GM19328 (cell line): ENCODE results near the gene GCNA.

ENCODE experiments used
- ATAC-seq: cut with Tn5 transposase; IDR thresholded peaks from one replicate; pipeline ENCODE4 v1.9.1; 2021; ENCODE audit warnings: mild to moderate bottlenecking, moderate library complexity; ENCODE audit not compliant: unreplicated experiment

Gene GCNA

GRCh38 chrX:71578253-71579135, at the start of gene GCNA:
Gene GCNA (plus strand): TSS chrX:71578437. CDS start chrX:71580822, 2,385 bp downstream.
- no peak for ATAC-seq

GRCh38 chrX:71532078-71532752, 46.0 kb upstream of the GCNA start:
- no peak for ATAC-seq

- peak; percentile 84 for ATAC-seq
Observed at GRCh38 chrX:71532753-71533425, 45.3 kb upstream of the GCNA start, which contains the start of gene OGT. Gene OGT (plus strand): TSS chrX:71533104. CDS start chrX:71533300, 196 bp downstream.

GRCh38 chrX:71533516-71533850, 44.8 kb upstream of the GCNA start:
- no peak for ATAC-seq

GRCh38 chrX:71533851-71534561, 44.2 kb upstream of the GCNA start:
- no peak for ATAC-seq

GRCh38 chrX:71534773-71535544, 43.3 kb upstream of the GCNA start:
- no peak for ATAC-seq

GRCh38 chrX:71536285-71536684, 42.0 kb upstream of the GCNA start:
- no peak for ATAC-seq

- ATAC-seq, result no peak
Observed at GRCh38 chrX:71537743-71538142, 40.5 kb upstream of the GCNA start.

- ATAC-seq, result peak; percentile 28
Observed at GRCh38 chrX:71540801-71541200, 37.4 kb upstream of the GCNA start.

- ATAC-seq, result peak; percentile 77
Observed at GRCh38 chrX:71541210-71542022, 36.8 kb upstream of the GCNA start.

- ATAC-seq, result no peak
Observed at GRCh38 chrX:71542411-71542810, 35.8 kb upstream of the GCNA start.

- no peak for ATAC-seq
Observed at GRCh38 chrX:71542825-71543224, 35.4 kb upstream of the GCNA start.

- ATAC-seq, result no peak
Observed at GRCh38 chrX:71543316-71543715, 34.9 kb upstream of the GCNA start.

GRCh38 chrX:71545364-71545763, 32.9 kb upstream of the GCNA start:
- ATAC-seq, result no peak

- no peak for ATAC-seq
Observed at GRCh38 chrX:71546879-71547278, 31.4 kb upstream of the GCNA start.

GRCh38 chrX:71547339-71547738, 30.9 kb upstream of the GCNA start:
- no peak for ATAC-seq

- no peak for ATAC-seq
Observed at GRCh38 chrX:71549986-71550385, 28.3 kb upstream of the GCNA start.

GRCh38 chrX:71550578-71550977, 27.7 kb upstream of the GCNA start:
- no peak for ATAC-seq

- ATAC-seq, result no peak
Observed at GRCh38 chrX:71556036-71556435, 22.2 kb upstream of the GCNA start.
